GM19240 (cell line): ENCODE measurements around the gene TRPC4.

Experiments
- DNase-seq: peaks from one replicate; pipeline ENCODE4 v3.0.0; 2011; ENCODE audit warnings: low spot score; ENCODE audit not compliant: insufficient read length

TRPC4 gene

DNA sequence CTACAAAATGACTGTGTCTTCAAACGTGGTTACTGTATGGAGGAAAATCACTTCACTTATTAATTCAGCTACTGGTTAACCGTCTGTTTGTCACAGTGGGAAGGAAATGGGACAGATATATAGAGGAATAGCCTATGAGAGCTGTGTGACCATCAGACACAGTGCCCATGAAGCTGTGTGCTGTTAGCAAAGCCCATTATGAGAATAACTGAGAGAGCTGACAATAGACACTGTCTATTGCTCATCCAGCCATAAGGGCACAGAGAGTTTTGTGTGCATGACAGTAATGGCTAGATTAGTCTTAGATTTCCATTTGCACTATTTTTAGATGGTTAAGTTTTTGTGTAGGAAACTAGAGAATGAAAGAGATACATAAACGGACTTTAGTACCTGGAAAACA, 206.9 kb downstream of the TRPC4 start:
- no peak for DNase-seq

DNA sequence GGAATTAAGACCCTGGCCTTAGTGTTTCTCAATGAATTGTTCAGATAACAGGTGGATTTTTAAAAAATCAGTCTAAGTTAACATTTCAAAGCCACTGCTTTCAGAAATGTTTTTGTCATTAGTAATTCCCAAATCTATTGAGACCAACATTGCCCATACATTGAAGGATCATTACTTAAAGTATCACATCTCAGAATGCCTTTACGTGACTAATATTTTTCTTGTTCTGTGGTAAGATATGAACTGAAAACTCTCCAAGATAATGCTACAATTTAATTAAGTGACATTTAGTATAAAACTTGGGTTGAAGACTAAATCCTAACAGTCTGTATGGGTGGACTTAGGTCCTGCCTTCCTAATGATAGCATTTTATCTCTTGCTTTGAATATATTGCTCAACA, 211.6 kb downstream of the TRPC4 start:
- no peak for DNase-seq

DNA sequence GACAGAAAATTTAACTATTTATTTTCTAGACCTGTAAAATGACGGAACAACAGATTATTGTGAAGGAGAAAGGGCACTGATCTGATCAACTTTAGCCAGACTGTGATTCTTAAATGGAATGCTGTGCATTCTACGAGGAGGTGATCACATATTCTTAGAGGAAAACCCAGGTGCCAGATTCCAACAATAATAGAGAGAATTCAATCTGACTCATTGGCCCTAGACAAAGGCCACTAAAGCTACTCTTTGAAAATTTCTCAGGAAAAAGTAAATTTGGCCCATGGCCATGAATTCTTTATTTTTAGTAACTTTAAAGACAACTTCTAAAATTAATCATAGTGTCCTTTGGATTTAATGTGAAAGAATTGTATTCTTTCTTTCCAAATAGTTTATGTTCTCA, 212.4 kb downstream of the TRPC4 start:
- DNase-seq: no peak

DNA sequence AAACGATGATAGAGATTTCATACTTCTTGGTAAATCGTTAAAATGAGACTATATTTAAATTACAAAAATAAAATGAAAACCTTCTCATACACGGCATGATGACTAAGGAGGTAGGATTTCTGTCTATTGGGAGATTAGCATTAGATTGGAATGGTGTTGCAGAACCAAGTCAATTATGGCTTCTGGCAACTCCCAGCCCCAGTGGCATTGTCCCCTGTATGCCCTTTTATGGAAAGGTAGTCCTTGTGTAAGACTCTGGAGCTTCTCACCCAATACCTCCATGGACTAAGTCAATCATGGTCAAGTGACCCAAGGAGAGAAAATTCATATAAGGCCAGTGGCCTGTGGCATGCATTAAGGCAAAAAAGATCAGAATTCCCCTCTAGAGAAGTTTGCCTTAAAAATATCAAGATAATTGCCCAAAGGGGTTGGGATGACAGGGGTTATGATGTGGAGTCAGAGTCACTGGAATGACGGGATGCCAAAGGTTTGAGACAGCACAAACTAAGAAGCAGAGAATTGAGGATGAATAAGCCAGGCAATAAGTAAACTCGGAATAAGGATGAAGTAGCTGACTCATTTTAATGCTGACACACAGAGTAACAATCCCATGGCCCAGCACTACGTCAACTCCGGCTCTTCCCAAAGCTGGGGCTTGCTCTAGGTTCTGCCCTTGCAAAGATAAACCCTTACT, 213.2 kb downstream of the TRPC4 start:
- no peak for DNase-seq

DNA sequence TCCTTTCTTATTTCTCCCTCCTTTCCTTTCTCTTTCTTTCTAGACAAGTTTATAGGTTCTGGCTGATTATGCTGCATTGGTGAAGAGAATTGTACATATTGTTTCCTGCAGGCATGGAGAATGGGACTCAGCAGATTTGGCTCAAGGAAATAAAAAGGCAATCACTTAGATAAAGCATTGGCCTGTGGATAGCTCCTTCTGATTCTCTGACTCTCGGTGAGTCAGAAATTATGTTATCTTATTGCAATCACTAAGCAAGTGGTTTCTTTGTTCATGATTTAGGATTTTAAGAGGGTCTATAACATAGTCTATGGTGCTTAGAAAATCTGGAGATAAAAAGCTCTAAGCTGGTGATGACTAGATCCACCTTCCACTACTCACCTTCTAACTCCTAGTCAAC, 217.0 kb downstream of the TRPC4 start:
- no peak for DNase-seq

DNA sequence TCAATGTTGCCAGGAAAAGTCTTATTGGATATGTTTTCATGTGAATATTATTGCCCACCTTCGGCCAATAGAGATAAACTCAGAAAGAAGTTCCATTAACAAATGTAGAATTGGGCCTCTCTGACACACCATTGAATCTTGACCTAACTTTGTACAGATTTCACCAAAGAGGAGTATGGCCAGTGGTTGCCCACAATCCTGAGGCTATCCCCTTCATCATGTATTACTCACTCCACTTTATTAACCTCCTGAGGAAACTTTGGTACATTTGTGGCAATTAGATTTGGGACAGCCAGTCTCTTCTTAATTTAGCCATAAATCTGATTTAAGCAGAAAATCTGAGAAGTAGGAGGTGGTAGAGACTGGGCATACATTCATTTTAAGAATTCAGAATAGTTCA, 217.7 kb downstream of the TRPC4 start:
- no peak for DNase-seq

DNA sequence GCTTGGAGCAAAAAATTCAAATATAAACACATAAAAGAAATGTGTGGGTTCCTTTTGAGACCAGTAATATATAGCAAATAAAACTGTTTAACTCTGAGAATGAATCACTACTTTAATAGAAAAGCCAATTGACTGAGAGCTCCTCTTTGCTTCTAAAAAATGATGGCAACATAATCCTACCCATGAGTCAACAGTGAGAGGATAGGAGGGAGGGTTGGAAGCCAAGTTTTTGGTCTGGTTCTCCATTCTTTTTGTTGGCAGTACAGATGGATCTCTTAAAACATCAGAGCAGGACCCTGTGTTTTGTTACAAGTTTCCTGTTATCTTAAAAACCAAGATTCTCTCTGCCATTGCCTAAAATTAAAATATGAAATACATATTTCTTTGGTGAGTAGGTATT, 221.0 kb downstream of the TRPC4 start:
- no peak for DNase-seq

DNA sequence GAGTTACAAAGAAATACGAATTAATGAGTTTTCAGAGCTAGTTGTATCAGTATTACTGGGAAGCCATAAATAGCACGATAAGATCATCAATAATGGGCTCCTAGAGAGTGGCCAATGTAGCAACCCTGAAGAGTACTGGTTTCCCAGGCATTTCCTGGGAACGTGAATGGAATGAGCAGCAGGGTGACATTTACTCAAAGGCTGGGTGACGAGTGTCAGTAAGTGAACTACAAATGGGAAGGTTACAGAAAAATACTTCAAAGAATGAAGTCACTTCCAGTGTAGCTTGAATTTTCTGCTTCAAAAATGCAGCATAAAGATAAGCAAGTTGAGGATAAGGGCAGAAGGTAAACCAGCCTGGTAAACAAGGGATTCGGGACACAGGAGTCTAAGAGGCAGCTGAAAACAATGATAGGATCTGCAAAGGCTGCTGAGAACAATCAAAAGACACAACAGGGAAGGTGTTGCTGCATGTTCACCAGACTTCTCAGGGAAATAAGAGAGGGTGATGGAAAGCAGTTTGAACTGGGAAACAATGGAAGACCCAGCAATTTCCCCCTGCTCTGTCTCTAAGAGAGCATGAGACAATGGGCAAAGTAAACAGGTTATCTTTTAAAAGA, 222.4 kb downstream of the TRPC4 start:
- DNase-seq: no peak

DNA sequence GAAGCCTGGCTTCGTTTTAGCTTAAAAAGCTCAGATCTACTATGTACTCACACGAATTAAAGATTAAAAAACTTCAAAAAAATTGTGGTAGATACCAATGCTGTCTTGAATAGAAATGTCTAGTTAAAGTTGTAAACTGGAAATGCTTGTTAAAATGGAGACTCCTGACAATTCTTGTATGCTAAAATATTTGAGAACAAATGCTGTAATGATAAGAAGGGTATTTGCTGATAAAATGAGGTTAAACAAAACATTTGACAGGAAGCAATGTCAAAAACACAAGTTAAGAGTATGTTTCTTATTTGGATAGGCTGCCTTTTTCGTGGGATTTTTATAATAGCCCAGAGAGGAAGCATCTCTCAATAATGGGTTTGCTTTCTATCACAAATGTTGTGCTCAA, 223.0 kb downstream of the TRPC4 start:
- no peak for DNase-seq

DNA sequence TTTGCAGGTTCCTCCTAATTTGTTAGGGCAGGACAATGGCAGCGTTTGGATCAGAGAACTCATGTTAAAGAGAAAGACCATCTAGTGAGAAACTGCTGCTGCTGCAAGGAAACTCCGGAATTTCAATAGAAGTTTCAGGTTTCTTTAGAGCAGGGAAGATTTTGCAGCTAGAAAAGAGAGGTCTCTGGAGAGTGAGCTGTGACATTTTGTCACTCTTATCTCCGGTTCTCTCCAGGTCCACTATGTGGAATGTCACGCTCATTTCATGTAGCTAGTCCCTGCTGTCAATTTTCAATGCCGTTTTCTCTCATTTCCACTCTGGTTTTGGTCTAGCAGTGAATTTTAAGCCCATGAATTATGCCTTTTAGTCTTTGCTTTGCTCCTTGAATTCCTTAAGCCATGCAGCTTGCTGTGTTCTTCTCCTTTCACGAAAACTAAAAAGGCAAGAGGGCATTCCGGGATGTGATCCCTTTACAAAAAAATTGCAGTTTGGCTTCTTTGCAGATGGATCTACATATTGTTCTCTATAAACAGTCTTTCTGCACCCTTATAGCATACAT, 224.3 kb downstream of the TRPC4 start:
- DNase-seq: no peak

DNA sequence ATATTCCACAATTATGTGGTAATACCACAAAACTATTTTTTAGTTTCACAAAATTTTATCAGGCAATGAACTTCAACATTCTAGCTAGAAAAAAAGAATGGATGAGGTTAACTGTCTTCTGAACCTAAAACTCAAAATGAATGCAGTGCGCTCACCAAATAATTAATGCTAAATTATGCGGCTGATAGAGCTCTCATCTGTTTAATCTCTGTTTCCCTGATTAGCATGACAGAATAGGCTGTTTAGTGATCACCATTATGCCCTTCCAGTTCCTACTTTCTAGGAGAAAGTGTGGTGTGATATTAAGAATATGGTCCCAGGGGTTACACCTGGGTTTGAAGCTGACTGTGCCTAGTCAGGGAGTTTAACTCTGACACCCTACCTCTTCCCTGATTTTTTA, 228.2 kb downstream of the TRPC4 start:
- DNase-seq: no peak

DNA sequence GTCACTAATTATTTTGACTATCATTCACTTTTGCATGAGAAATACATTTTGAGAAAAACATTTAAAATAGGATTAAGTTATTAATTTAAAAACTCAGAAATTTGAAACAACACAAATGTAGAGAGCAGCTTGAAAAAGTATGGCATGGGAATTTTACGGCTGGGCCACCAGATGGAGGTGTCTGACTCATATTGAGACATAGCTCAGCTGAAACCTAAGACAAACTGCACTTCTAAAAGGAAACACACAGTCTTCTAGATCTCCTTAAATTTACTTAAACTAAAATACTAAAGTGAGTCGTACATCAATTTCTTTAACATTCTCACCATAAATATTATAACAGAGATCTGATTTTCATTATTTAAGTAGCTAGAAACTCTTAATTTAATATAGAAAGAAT, 229.1 kb downstream of the TRPC4 start:
- no peak for DNase-seq

DNA sequence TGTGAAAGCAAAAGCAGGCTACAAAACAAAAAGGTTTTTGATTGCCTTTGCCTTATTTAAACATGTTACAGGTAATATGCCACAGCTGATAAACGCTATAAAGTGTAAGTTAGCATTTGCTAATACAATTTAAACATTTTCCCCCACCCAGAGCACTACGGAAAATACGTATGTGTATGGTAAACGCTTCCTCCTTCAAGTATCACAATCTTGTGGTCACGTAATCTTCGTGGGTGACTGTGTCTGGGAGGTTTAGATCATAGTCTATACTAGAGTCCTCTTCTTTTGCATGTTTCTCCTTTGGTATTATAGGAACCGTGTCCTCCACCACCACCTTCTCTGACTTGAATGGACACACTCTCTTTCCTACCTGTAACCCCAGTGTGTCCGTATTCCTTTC, 232.9 kb downstream of the TRPC4 start:
- no peak for DNase-seq

DNA sequence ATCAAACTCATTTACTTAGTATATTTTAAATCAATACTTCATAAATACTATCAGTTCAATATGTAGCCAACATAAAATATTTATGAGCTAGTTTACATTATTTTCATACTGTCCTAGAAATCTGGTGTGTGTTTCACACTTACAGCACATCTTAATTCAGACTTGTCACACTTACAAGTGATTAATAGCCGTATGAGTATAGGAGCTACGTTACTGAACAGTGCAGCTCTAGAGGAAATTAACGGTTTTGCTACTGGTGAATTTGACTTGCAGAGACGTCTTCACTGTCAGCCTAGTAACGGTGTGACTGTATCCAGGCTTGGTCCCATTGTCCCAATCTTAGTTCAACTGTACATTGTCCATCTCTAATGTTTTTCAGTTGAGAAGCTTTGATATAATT, 237.3 kb downstream of the TRPC4 start:
- no peak for DNase-seq

DNA sequence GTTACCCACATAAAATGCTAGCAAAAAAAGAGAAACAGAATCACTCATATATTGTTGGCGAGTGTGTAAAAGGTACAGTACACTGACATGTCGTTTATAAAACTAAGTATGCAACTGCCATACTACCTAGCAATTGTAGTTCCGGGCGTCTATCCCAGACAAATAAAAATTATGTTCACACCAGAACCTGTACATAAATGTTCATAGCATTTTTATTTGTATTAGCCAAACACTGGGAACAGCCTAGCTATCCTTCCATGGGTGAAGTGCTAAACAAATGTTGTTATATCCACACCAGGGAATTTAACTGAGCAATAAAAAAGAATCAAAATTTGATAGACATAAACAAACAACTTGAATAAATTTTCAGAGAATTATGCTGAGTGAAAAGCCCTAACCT, 242.1 kb downstream of the TRPC4 start:
- DNase-seq: no peak

DNA sequence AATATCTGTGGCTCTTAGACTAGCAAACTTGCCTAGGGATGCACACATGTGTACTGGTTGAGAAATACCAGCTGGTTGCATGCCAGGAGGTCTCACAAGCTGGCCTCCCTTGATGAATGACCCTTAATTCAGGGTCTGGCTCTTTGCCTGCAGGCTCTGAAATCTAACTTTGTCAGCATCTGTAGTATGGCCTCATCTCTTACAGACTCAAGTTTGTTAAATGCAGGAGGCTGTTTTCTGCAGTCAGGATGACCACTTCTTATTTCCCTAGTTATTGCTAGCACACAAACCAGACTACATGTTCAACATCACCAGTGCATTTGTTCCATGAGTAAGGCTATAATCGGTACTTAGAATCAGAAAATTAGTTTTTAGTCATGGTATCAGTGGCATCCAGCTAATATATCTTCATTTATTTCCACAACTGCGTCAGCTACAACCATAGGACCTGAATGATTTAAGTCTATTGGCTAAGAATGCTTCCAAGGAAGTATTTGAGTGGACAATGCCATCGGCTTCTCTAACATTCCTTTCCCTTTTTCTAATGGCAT, 247.7 kb downstream of the TRPC4 start:
- DNase-seq: no peak

DNA sequence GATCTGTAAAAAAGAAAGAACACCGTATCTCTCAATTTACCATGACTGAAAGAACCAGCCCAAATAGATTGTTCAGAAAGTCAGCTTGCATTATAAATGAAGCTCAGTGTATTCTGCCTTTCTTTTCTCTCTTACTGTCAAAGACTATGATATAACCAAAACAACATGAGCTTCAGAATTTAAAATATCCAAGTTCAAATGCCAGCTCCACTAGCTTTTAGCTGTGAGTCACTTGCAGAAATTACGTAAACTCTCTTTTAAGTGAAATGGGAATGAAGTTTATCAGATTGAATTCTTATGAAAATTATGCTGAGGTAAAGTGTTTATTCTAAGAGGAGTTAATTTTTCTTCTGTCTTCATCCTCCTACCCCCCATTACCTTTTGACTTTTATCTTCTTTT, 251.0 kb downstream of the TRPC4 start:
- DNase-seq: no peak

DNA sequence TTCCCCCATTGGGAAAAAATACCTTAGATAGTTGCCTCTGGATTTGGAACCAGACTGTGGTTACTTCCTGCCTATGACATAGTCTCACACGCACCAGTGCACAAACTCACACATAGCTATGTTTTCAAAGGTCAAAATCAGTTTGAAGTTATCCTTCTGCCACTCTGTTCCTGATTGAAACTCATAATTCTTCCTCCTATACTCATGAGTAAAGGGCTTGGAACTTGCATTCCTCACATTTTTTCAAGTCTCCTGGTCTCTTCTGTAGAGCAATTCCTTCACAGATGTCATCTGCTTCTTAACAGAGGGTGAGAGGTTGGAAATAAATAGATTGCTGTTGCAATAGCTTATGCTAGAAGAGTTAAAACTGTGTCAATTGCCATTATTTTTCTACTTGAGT, 252.4 kb downstream of the TRPC4 start:
- no peak for DNase-seq

DNA sequence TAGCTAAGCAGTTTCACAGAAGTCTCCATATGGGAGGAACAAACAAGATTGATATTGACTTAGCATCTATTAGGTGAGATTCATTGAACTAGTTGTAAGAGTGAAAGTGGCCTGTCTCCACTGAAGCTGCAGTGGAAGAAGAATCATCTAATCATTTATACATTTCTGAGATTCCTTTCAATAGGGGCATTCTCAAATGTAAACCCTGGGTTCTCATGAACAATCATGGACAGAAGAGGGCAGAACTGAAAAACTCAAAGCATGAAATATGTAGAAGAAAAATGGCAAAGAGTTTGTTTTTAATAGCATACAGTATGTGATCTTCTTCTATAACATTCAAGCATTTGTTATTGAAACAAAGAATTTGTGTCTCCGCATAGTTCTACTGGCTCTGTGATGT, 253.4 kb downstream of the TRPC4 start:
- DNase-seq: no peak

DNA sequence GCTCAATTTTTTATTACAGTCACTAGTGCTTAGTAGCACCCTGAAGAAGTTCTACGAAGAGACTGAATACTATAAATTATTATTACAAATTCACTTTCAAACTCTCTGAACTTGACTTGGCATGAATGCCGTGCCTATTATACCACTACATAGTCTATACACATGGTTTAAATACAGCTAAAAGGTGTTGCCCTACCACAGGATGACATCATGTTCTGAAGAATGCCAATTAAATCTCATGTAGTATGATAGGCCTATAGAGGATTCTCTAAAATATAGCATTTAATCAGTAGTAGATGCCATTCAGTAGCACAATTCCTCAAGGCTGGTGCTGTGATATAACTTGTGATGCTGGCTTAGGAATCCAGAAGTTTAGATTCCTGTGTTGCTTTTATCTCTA, 254.3 kb downstream of the TRPC4 start:
- no peak for DNase-seq

DNA sequence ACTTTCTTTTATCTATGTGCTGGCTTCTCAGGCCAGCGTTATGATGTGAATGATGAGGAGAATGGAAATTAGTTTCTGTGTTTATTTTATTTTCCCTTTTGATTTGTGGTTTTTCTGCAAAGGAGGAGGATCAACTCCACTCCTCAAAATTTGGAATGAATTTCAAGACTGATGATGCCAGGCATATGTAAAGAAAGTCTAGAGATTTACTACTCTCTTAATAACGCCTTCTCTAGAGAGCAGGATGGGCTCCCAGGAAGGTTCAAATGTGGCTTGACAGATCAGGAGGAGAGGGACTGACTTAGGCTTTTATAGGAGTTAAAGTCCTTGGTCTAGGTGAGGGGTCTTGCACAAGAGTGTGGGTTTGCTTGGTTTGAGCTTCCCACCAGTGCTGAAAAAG, 255.9 kb downstream of the TRPC4 start:
- no peak for DNase-seq

DNA sequence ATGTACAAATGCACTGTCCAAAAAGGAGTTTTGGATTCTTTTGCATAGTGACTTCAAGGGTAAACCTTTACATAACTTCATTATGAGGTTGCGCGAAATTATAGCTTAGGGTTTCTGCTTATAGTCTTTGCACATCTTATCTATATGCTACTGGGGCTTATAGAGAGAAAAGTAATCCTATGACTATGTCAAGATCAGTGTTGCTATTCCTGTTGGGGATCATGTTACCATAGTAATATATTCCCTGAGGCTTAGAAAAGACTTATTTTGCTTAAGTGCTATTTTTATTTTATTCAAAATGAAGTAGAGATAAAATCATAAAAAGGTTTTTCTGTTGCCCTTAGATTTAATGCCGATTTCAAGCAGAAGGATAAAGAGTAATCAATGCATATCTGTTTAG, 256.3 kb downstream of the TRPC4 start:
- no peak for DNase-seq

DNA sequence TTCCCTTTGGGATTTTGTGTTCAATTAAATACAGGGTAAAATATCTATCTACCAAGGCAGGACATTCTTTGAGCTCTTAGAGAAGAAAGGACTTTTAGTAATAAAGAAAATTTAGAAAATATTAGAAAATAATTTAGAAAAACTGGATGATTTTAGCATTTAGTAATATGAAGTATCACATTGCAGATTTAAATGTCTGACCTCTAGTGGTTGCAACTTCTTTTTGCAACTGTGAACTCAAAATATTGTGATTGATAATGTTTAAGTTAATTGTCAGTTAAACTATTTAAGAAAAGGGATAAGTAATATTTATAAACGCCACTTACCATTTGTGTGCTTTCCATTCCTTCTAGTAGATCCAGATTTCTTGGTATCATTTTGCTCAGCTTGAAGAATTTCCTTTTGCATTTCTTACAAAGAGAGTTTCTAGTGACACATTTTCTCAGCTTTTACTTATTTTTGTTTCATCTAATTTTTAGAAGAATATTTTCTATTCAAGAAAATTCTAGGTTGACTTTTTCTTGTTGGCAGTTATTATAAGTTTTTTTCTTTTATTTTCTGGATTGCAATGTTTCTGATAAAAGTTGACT, 260.7 kb downstream of the TRPC4 start:
- DNase-seq: no peak
